Ishikawa (cell line): ENCODE results near the gene MYL5.
A peak's percentile ranks its signal among the peaks of the same experiment; 100 is the strongest.

Experiments
- CEBPB ChIP-seq: IDR thresholded peaks from 2 replicates; pipeline ENCODE4 v1.6.1; 2012
- CREB1 ChIP-seq: IDR thresholded peaks from 2 replicates; pipeline ENCODE4 v1.6.1; 2012; ENCODE audit warnings: low read depth
- EGR1 ChIP-seq: IDR thresholded peaks from 2 replicates; pipeline ENCODE4 v1.6.1; 2012
- EP300 ChIP-seq: IDR thresholded peaks from 2 replicates; pipeline ENCODE4 v1.6.1; 2012; ENCODE audit warnings: borderline replicate concordance
- FOXM1 ChIP-seq: IDR thresholded peaks from 2 replicates; pipeline ENCODE4 v1.6.1; 2012; ENCODE audit warnings: low read depth, borderline replicate concordance
- NFIC ChIP-seq: IDR thresholded peaks from 2 replicates; pipeline ENCODE4 v1.6.1; 2012
- RAD21 ChIP-seq: IDR thresholded peaks from 2 replicates; pipeline ENCODE4 v1.6.1; 2012; ENCODE audit warnings: low read depth
- TAF1 ChIP-seq: IDR thresholded peaks from 2 replicates; pipeline ENCODE4 v1.6.1; 2012; ENCODE audit warnings: low read depth, mild to moderate bottlenecking
- TCF12 ChIP-seq: IDR thresholded peaks from 2 replicates; pipeline ENCODE4 v1.6.1; 2012; ENCODE audit warnings: low read depth
- TEAD4 ChIP-seq: IDR thresholded peaks from 2 replicates; pipeline ENCODE4 v1.6.1; 2012
- YY1 ChIP-seq: IDR thresholded peaks from 2 replicates; pipeline ENCODE4 v1.6.1; 2012; ENCODE audit warnings: low read depth
- ZBTB7A ChIP-seq: IDR thresholded peaks from 2 replicates; pipeline ENCODE4 v1.6.1; 2012; ENCODE audit warnings: low read depth
- TF ChIP-seq, protein P1 (sequence below): IDR thresholded peaks from 2 replicates; pipeline ENCODE4 v1.6.1; 2012
- TF ChIP-seq, protein P2 (sequence below): IDR thresholded peaks from 2 replicates; pipeline ENCODE4 v1.6.1; 2012
- TF ChIP-seq, protein P3 (sequence below): IDR thresholded peaks from 2 replicates; pipeline ENCODE4 v1.6.1; 2012; ENCODE audit warnings: low read depth, mild to moderate bottlenecking

The MYL5 gene

DNA sequence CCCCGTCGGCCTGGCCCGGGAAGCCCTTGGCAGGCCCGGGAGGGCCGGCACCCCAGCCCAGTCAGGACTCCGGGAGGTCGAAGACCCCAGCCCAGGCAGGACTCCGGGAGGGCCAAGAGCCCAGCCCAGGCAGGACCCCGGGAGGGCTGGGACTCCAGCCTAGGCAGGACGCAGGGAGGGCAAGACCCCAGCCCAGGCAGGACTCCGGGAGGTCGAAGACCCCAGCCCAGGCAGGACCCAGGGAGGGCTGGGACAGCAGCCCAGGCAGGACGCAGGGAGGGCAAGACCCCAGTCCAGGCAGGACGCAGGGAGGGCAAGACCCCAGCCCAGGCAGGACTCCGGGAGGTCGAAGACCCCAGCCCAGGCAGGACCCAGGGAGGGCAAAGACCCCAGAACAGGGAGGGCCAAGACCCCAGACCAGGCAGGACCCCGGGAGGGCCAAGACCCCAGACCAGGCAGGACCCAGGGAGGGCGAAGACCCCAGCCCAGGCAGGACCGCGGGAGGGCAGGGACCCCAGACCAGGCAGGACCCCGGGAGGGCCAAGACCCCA lies 31.8 kb downstream of the MYL5 start:
- 0 out of 2 replicates have a peak, but pooled peaks have one; percentile 69 for TF ChIP-seq ZBTB7A

DNA sequence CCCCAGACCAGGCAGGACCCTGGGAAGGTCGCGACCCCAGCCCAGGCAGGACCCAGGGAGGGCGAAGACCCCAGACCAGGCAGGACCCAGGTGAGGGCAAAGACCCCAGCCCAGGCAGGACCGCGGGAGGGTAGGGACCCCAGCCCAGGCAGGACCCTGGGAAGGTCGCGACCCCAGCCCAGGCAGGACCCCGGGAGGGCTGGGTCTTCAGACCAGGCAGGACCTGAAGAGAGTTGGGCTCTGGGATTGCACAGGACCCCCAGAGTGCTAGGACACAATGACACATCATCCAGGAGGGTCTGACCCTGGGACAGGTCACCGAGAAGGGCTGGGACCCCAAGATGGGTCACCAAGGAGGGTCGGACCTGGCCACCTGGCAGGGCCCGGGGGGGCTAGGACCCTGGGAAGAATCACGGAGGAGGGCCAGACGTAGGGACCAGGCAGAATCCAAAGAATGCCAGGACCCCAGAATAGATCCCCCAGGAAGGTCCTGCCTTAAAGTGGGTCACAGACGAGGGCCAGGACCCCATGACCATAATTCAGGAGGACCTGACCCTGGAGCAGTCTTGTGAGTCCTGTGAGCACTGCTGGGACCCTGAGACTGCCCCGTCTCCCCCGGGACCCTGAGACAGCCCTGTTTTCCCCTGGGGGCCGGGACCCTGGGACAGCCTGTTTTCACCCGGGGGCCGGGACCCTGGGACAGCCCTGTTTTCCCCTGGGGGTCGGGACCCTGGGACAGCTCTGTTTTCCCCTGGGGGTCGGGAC lies 32.7 kb downstream of the MYL5 start:
- TF ChIP-seq CEBPB (no peak), TAF1 (no peak), CREB1 (no peak), EP300 (no peak), RAD21 (no peak), TCF12 (no peak), TEAD4 (no peak), NFIC (no peak)
- TF ChIP-seq, protein P1, sequence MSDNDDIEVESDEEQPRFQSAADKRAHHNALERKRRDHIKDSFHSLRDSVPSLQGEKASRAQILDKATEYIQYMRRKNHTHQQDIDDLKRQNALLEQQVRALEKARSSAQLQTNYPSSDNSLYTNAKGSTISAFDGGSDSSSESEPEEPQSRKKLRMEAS: no peak
- TF ChIP-seq, protein P2, sequence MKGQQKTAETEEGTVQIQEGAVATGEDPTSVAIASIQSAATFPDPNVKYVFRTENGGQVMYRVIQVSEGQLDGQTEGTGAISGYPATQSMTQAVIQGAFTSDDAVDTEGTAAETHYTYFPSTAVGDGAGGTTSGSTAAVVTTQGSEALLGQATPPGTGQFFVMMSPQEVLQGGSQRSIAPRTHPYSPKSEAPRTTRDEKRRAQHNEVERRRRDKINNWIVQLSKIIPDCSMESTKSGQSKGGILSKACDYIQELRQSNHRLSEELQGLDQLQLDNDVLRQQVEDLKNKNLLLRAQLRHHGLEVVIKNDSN: no peak
- TF ChIP-seq, protein P3, sequence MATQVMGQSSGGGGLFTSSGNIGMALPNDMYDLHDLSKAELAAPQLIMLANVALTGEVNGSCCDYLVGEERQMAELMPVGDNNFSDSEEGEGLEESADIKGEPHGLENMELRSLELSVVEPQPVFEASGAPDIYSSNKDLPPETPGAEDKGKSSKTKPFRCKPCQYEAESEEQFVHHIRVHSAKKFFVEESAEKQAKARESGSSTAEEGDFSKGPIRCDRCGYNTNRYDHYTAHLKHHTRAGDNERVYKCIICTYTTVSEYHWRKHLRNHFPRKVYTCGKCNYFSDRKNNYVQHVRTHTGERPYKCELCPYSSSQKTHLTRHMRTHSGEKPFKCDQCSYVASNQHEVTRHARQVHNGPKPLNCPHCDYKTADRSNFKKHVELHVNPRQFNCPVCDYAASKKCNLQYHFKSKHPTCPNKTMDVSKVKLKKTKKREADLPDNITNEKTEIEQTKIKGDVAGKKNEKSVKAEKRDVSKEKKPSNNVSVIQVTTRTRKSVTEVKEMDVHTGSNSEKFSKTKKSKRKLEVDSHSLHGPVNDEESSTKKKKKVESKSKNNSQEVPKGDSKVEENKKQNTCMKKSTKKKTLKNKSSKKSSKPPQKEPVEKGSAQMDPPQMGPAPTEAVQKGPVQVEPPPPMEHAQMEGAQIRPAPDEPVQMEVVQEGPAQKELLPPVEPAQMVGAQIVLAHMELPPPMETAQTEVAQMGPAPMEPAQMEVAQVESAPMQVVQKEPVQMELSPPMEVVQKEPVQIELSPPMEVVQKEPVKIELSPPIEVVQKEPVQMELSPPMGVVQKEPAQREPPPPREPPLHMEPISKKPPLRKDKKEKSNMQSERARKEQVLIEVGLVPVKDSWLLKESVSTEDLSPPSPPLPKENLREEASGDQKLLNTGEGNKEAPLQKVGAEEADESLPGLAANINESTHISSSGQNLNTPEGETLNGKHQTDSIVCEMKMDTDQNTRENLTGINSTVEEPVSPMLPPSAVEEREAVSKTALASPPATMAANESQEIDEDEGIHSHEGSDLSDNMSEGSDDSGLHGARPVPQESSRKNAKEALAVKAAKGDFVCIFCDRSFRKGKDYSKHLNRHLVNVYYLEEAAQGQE: no peak

DNA sequence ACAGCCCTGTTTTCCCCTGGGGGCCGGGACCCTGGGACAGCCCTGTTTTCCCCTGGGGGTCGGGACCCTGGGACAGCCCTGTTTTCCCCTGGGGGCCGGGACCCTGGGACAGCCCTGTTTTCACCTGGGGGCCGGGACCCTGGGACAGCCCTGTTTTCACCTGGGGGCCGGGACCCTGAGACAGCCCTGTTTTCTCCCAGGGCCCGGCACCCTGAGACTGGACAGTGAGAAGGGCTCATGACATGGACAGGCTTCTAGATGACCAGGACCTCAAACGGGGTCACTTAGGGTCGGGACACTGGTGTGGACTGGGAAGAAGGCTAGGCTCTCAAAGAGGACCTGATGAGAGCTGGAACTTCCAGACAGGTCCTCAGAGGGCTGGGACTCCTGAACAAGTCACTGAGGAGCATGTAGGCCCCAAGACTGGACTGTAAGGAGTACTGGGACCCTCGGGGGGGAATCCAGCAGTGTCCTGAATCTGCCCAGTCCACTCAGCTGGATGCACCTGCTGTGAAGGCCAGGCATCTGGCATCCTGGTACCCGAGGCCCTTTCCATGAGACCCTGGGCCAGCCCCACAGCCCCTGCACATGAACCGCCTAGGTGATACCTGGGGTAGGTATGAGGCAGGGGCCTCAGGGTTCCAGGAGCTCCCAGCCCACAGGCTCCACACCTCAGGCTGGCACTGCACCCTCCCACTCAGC lies 33.7 kb downstream of the MYL5 start:
- no peak for TF ChIP-seq EP300
- TF ChIP-seq EGR1: no peak
- TF ChIP-seq CREB1: no peak
- TF ChIP-seq, protein P1: no peak
- no peak for TF ChIP-seq TCF12
- TF ChIP-seq, protein P3: no peak
- no peak for TF ChIP-seq NFIC
- TF ChIP-seq FOXM1: no peak
- TF ChIP-seq RAD21: no peak
- TF ChIP-seq, protein P2: no peak
- TF ChIP-seq ZBTB7A: no peak
- TF ChIP-seq CEBPB: no peak
- no peak for TF ChIP-seq TEAD4
- TF ChIP-seq YY1: no peak
- TF ChIP-seq TAF1: no peak

DNA sequence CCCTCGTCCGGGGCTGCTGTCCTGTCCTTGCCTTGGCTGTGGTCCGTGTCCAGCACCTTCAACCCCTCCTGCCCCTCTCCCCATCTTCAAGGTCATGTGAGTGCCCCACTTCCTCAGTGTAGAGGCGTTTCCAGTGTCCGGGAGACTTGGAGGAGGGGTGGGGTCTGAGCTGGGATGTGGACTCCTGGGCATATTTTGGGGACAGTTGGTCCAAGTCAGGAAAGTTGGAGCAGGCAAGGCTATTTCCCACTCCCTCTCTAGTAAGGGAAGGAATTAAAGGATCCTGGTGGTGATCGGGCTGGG lies 34.2 kb downstream of the MYL5 start:
- no peak for TF ChIP-seq FOXM1
- TF ChIP-seq, protein P1: no peak
- no peak for TF ChIP-seq EGR1
- no peak for TF ChIP-seq RAD21
- no peak for TF ChIP-seq CEBPB
- TF ChIP-seq YY1: no peak
- TF ChIP-seq NFIC: no peak
- no peak for TF ChIP-seq TAF1
- TF ChIP-seq, protein P3: no peak
- TF ChIP-seq, protein P2: no peak
- no peak for TF ChIP-seq ZBTB7A
- TF ChIP-seq EP300: no peak
- no peak for TF ChIP-seq TEAD4
- TF ChIP-seq TCF12: no peak
- TF ChIP-seq CREB1: no peak
